RWPE2 (cell line): ENCODE measurements around the gene CLEC2L.

Experiments
- ATAC-seq: fragments of 200-7000 bp; cut with Tn5 transposase; 3 replicates; pipeline ENCODE4 v1.9.1; 2021; ENCODE audit warnings: low read depth
- DNase-seq: peaks from one replicate; pipeline ENCODE4 v3.0.0-alpha.2; 2020; ENCODE audit warnings: low spot score
- H3K27ac ChIP-seq: fragments of 450-650 bp; 2 replicates; pipeline ENCODE4 v1.5.1; 2017; ENCODE audit warnings: mild to moderate bottlenecking; ENCODE audit not compliant: poor library complexity, severe bottlenecking
- H3K27me3 ChIP-seq: fragments of 250-450 bp; sonication (Bioruptor Pico); 2 replicates; pipeline ENCODE4 v1.5.1; 2021; ENCODE audit warnings: mild to moderate bottlenecking, moderate library complexity; ENCODE audit not compliant: insufficient read depth, poor library complexity, severe bottlenecking
- H3K36me3 ChIP-seq: fragments of 250-450 bp; sonication (Bioruptor Pico); 2 replicates; pipeline ENCODE4 v1.5.1; 2020; ENCODE audit warnings: low read depth, mild to moderate bottlenecking, moderate library complexity
- H3K4me1 ChIP-seq: fragments of 250-450 bp; sonication (Bioruptor Pico); 2 replicates; pipeline ENCODE4 v1.5.1; 2021; ENCODE audit warnings: mild to moderate bottlenecking, moderate library complexity; ENCODE audit not compliant: insufficient read depth, poor library complexity, severe bottlenecking
- H3K4me3 ChIP-seq: fragments of 250-450 bp; sonication (Bioruptor Pico); 2 replicates; pipeline ENCODE4 v1.5.1; 2021; ENCODE audit warnings: mild to moderate bottlenecking, moderate library complexity; ENCODE audit not compliant: severe bottlenecking
- H3K9me3 ChIP-seq: fragments of 250-450 bp; sonication (Bioruptor Pico); 2 replicates; pipeline ENCODE4 v1.5.1; 2021; ENCODE audit warnings: mild to moderate bottlenecking, moderate library complexity; ENCODE audit not compliant: severe bottlenecking
- TF ChIP-seq, protein P1 (sequence below): fragments of 450-650 bp; IDR thresholded peaks from one replicate; pipeline ENCODE4 v1.5.1; 2017; ENCODE audit warnings: mild to moderate bottlenecking, moderate library complexity; ENCODE audit not compliant: poor library complexity, severe bottlenecking

CLEC2L gene

DNA sequence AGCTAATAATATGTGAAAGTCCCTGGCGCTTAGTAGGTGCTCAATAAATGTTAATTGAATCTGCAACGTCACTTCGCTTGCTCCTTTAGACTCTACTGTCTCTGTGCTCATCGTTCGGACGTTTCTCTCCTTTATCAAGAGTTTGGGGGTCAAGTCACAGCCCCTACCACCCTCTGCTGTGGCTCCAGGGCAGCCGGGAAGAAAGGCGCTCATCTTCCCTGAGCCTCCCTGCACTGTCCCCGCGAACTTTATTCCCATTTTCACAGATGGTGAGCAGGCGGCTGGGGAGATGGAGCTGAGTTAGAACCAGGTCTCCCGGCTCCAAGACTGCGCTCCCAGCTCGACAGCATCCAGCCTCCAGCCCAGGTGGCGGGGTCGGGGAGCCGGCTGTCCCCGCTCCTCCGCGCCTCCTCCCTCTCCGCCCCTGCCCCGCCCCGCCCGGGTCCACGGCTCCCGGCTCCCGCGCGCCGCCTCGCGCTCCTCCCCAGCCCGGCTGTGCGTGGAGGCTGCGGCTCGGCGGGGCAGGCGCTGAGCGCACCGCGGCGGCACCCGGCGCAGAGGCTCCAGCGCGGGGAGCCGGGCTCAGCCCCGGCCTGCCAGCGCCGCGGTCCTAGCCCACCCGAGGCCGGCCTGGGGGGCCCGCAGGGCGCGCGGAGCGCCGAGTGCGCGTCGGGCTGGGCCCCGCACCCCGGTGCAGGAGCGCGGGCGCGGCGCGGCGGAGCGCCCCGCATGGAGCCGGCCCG lies at the start of gene CLEC2L:
Gene CLEC2L, plus strand, starts transcription at position 487 of the 743 bp plus-strand sequence. Its CDS starts 243 bp downstream, at position 730.
- TF ChIP-seq, protein P1, sequence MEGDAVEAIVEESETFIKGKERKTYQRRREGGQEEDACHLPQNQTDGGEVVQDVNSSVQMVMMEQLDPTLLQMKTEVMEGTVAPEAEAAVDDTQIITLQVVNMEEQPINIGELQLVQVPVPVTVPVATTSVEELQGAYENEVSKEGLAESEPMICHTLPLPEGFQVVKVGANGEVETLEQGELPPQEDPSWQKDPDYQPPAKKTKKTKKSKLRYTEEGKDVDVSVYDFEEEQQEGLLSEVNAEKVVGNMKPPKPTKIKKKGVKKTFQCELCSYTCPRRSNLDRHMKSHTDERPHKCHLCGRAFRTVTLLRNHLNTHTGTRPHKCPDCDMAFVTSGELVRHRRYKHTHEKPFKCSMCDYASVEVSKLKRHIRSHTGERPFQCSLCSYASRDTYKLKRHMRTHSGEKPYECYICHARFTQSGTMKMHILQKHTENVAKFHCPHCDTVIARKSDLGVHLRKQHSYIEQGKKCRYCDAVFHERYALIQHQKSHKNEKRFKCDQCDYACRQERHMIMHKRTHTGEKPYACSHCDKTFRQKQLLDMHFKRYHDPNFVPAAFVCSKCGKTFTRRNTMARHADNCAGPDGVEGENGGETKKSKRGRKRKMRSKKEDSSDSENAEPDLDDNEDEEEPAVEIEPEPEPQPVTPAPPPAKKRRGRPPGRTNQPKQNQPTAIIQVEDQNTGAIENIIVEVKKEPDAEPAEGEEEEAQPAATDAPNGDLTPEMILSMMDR = no peak
- Histone ChIP-seq H3K27me3 (peaks cover 36% of the 10 kb centered on the region), H3K36me3 (no peaks in the 10 kb centered on the region), H3K4me3 (peak within 1 kb of the TSS; percentile 11), H3K4me1 (no peaks in the 10 kb centered on the region), H3K9me3 (no peaks in the 10 kb centered on the region), H3K27ac (no peak within 1 kb of the TSS)
- ATAC-seq (peak; percentile 55), DNase-seq (no peak)

DNA sequence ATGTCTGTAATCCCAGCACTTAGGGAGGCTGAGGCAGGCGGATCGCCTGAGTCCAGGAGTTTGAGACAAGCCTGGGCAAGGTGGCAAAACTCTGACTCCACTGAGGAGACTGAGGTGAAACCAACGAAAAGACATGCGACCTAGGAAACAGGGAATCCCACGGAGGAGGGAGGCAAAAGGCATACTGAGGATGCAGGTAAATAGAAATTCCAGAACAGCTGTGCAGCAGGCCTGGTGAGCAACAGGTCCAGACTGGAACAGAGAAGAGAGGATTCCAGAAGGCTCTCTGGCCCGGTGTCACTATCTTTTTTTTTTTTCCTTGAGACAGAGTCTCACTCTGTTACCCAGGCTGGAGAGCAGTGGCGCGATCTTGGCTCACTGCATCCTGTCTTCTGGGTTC lies 47.3 kb upstream of the CLEC2L start:
- no peak for ATAC-seq
- no peaks in the 10 kb centered on the region for H3K27me3 ChIP-seq
- no peaks in the 10 kb centered on the region for H3K36me3 ChIP-seq
- peaks cover 5% of the 10 kb centered on the region for H3K9me3 ChIP-seq
- DNase-seq = no peak
- no peak overlapping the region for H3K27ac ChIP-seq
- no peaks in the 10 kb centered on the region for H3K4me1 ChIP-seq
- H3K4me3 ChIP-seq = no peak overlapping the region
- TF ChIP-seq, protein P1 = no peak

DNA sequence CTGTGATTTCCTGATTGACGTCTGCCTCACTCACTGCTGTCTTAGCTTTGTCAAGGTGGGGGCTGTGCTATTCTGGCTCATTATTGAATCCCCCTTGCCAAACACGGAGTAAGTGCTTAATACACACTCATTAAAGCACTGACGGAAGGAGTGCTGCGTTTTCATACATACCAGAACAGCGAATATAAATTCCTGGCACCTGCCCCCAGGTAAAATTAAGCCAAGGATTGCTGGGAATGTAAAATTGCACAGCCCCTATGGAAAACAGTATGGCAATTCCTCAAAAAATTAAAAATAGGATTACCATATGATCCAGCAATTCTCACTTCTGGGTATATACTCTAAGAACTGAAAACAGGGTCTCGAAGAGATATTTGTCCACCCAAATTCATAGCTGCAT lies 46.6 kb upstream of the CLEC2L start:
- no peaks in the 10 kb centered on the region for H3K4me1 ChIP-seq
- H3K27me3 ChIP-seq = no peaks in the 10 kb centered on the region
- H3K4me3 ChIP-seq = no peak overlapping the region
- TF ChIP-seq, protein P1 = no peak
- H3K9me3 ChIP-seq = peaks cover 5% of the 10 kb centered on the region
- no peaks in the 10 kb centered on the region for H3K36me3 ChIP-seq
- no peak overlapping the region for H3K27ac ChIP-seq
- no peak for ATAC-seq
- no peak for DNase-seq

DNA sequence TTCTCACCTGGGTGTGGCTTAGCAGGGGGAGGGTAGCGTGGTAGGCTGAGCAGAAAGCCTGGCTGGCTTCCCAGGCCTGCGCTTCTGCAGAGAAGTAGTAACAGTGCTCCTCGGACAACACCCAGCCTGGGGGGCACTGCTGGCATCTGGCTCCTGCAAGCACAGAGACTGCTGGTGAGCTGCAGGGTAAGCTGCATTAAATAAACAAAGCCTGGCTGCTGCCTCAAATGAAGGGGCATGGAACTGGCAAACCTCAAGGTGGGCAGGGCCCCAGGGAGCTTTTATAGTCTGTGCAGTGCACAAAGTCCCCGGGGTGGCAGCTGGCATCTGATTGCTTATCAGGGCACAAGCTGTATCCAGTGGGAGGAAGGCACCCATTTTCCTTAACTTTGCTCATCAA lies 43.9 kb upstream of the CLEC2L start:
- Histone ChIP-seq H3K4me3 (no peak overlapping the region), H3K27ac (no peak overlapping the region), H3K27me3 (no peaks in the 10 kb centered on the region), H3K9me3 (no peaks in the 10 kb centered on the region), H3K36me3 (no peaks in the 10 kb centered on the region), H3K4me1 (no peaks in the 10 kb centered on the region)
- TF ChIP-seq, protein P1 = no peak
- DNase-seq = no peak
- no peak for ATAC-seq

DNA sequence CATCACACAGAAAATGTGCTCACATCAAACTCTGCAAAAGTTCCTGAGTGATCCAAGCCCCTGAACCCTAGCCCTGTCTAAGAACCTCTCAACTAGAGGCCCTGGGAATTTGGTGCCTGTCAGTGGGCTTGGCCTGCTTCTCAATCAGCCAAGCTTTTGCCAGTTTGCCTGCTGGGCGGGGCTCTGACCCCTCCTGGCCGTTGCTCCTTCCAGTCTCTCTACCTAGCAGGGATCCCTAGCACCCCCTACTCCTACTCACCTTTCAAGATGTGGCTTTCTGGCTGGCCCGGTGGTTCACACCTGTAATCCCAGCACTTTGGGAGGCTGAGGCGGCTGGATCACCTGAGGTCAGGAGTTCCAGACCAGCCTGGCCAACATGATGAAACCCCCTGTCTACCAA lies 42.1 kb upstream of the CLEC2L start:
- Histone ChIP-seq H3K27me3 (no peaks in the 10 kb centered on the region), H3K9me3 (no peaks in the 10 kb centered on the region), H3K4me3 (no peak overlapping the region), H3K4me1 (no peaks in the 10 kb centered on the region), H3K27ac (no peak overlapping the region), H3K36me3 (no peaks in the 10 kb centered on the region)
- DNase-seq (no peak), ATAC-seq (no peak)
- TF ChIP-seq, protein P1 = no peak
